HG03103 (cell line): ENCODE results near the gene JAML.

Experiments used
- ATAC-seq: cut with Tn5 transposase; IDR thresholded peaks from one replicate; pipeline ENCODE4 v1.9.1; 2021; ENCODE audit warnings: low read depth; ENCODE audit not compliant: unreplicated experiment

The JAML gene

GRCh38 chr11:118240999-118241763 lies 16.4 kb upstream of the JAML start:
- peak; percentile 85 for ATAC-seq

- ATAC-seq = no peak
Measured at GRCh38 chr11:118239509-118240205, 14.8 kb upstream of the JAML start.

- ATAC-seq = no peak
Measured at GRCh38 chr11:118238929-118239328, 14.1 kb upstream of the JAML start.

- ATAC-seq = no peak
Measured at GRCh38 chr11:118238421-118238820, 13.6 kb upstream of the JAML start.

GRCh38 chr11:118236170-118236569 lies 11.4 kb upstream of the JAML start:
- no peak for ATAC-seq

GRCh38 chr11:118234833-118235232 lies 10.0 kb upstream of the JAML start:
- ATAC-seq = no peak

DNA sequence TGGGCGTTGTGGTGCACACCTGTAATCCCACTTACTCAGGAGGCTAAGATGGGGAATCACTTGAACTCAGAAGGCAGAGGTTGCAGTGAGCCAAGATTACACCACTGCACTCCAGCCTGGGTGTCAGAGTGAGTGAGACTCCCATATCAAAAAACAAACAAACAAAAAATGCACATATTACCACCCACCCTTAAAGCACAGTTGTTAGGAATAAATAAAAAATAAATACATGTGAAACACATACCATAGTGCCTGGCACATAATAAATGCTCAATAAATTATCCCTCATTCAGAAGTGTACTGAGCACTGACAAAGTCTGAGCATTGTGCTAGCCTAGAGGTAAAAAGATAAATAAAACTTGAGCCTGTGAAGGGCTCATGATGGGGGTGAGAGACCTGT lies 9.0 kb upstream of the JAML start:
- no peak for ATAC-seq

DNA sequence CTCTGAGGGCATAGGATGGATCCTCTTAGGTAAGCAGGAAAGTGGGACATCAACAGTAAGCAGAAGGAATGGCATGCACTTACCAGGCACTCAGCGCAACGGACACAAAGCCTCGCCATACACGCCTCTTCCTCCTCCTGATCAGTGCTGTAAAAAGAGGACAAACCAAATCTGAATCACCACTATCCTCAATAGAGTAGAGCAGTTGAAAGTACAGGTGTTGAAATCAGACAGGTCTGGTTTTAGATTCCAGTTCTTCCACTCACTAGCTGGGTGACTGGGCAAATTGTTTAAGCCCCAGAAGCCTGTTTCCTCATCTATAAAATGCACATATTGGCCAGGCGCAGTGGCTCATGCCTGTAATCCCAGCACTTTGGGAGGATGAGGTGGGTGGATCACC lies 8.6 kb upstream of the JAML start:
- ATAC-seq = no peak

DNA sequence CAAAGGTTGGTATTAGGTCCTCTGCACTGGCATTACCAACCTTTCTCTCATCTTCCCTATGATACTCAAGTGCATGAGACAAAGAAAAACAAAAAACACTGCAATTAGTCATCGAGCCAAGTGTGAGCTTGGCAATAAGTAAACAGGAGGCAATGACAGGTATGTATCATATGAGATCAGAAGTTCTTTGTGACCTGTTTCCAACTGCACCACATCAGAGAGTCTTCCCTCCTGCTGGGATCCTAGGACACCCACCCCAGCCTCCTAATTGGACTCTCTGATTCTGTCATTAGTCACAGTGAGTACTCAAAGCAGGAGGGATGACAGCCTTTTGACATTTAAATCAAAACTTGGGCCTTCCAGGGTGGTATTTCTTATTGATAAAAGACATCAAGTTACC lies 7.8 kb upstream of the JAML start:
- ATAC-seq = no peak

GRCh38 chr11:118231461-118231860 lies 6.7 kb upstream of the JAML start:
- ATAC-seq = no peak

GRCh38 chr11:118230088-118230487 lies 5.3 kb upstream of the JAML start:
- no peak for ATAC-seq

- no peak for ATAC-seq
Measured at GRCh38 chr11:118229274-118229847, 4.5 kb upstream of the JAML start.

DNA sequence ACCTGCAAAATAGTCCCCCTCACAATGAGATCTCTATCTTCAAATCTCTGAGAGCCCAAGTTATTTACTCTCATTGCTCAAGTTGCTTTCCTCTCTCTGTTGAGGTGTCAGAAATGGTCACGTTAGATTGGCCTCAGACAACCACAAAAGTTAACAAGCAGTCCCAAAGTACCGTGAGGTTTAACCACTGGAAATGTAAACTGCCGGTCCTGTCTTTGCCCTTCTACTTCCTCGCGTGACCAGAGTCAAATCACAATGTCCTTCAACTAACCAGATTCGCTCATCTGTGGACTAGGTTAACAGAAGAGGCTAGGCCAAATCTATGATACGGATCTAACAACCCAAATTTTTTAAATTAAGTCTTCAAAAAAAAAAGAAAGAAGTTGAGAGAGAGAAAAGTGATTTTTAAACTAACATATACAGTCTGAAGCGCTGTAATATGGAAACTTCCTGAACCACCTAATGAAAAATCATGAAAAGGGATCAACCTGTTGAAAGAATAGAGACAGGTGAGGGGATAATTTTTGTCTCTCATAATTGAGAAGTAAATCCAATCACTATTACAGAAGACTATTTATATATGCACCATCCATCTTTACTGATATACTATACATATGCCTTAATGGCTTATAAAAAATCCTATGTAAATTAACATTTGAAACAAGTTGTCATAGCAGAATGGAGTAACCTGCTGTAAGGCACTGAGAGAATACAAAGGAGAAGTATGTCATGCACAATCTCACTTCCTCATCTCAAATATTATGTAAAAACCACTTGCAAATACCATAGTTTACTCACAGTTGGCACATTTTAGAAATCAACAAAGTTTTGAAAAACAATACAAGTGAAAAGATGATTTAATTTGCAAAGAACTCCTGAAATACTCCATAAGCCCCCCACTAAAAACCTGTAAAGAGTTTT lies 3.3 kb upstream of the JAML start:
- no peak for ATAC-seq

GRCh38 chr11:118226781-118227180 lies 2.0 kb upstream of the JAML start:
- ATAC-seq = no peak

DNA sequence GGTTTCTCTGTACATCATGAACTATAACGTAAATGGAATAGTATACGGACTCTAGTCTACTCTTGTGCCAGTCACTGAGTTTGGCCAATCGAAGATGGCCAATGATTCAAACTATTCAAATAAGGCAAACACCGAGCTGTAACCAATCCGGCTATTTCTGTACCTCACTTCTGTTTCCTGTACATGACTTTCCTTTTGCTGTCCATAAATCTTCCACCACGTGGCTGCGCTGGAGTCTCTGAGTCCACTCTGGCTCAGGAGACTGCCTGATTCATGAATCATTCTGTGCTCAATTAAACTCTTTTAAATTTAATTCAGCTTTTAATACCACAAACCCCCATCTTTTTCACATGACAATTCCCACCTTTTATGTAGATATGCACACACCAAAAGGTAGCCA lies 1.5 kb upstream of the JAML start:
- ATAC-seq = no peak

DNA sequence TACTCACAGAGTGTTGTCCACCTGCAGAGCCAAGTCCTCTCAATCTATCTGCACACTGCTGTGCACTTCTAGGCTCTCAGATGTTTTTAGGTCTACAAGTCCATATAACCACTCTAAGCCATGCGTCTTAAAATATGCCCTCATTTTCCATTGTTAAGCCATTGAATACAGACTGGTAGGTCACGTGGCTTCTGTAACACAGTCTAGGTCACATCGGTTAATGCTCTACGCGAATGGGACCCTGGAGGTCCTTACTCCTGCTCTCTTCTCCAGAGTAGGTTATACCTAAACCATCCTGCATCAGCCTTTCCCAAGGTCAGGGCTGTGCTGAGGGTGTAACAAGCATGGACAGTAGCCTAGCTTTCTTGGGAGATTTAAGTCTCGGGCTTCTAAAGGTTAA lies 819 bp downstream of the JAML start:
- ATAC-seq = no peak

- ATAC-seq = no peak
Measured at GRCh38 chr11:118223570-118223969, 1.2 kb downstream of the JAML start.

- ATAC-seq = no peak
Measured at GRCh38 chr11:118222437-118222836, 2.4 kb downstream of the JAML start.

DNA sequence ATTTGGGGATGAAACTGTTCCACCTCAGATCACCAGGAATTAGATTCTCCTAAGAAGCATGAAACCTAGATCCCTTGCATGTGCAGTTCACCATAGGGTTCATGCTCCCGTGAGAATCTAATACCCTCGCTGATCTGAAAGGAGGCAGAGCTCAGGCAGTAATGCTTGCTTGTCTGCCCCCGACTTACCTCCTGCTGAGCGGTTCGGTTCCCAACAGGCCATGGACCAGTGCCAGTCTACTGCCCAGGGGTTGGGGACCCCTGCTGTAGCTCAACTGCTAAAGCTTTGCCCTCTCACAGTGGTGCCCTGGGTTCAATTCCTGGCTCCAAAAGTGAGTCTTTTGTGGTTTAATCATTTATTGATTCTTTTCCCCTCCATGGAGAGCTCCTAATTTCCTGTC lies 3.4 kb downstream of the JAML start:
- ATAC-seq = no peak

DNA sequence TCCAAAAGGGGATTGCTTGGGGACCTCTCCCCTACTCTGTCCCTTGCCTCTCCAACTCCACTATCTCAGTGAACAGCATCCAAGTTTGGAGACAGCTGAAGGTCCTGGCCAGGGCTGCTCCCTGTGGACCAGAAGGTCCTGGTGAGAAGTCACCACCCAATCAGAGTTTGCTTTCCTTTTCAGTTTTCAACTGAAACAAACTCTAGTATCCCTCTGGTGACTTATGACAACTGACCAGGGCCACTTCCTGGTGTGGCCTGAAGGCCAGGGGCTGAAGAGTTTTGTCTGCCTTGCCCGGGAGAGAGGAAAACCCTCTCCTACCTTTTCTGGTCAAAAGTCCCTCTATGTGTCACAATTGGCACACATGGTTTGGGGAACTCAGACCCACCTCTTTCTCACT lies 5.1 kb downstream of the JAML start:
- no peak for ATAC-seq

DNA sequence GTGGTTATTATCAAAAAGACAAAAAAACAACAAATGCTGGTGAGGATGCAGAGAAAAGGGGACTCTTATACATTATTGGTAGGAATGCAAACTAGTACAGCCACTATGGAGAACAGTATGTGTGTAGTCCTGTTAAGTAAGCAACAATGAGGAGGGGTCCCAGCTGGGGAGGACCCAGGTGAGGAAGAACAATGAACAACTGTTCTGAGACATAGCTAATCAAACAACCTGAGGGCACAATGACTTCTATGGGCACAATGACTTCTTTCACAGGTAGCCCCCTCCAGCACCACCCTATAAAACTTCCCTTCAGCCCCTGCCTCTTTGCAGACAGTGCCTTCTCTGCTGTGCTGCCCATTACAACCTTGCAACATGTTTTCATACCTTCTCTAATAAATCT lies 5.6 kb downstream of the JAML start:
- no peak for ATAC-seq
